Body of pancreas (tissue), 4 donors: ENCODE data around the gene CD244. TPM values are rescaled to one million over a fixed set of nuclear protein-coding genes. Genes with fewer than 3 reads are reported as not detected.
"Not testable (repeated sequence)": the region's sequence is repeated elsewhere in the genome, so short reads cannot be mapped to it uniquely, and the experiment has no call there.

ENCODE experiments used
- ATAC-seq: fragments of 150-250 bp; one replicate; pipeline ENCODE4 v1.9.1; 2016
- DNase-seq, 4 donors: peaks; one replicate each; pipeline ENCODE4 v3.0.0-alpha.2; 2019
- H3K27ac ChIP-seq, 4 donors: fragments of 200-600 bp; sonication (generic); 1 replicate in 3 of 4; 2 replicates in 1 of 4; pipeline versions ENCODE4 v1.5.1 to v1.6.1; 2016 to 2019; ENCODE audit warnings: mild to moderate bottlenecking in 1 of 4, mixed read lengths in 1 of 4, moderate library complexity in 1 of 4
- H3K27me3 ChIP-seq, 2 donors: fragments of 200-600 bp; sonication (generic); one replicate each; pipeline ENCODE4 v1.6.0; 2016; ENCODE audit warnings: mild to moderate bottlenecking in 1 of 2
- H3K36me3 ChIP-seq, 2 donors: fragments of 200-600 bp; sonication (generic); replicated peaks in 1 of 2; 2 replicates each; pipeline ENCODE4 v1.5.1; 2016; ENCODE audit warnings: low read depth in 2 of 2; ENCODE audit not compliant: insufficient read depth in 1 of 2
- H3K4me1 ChIP-seq: fragments of 200-600 bp; sonication (generic); one replicate; pipeline ENCODE4 v1.6.0; 2016
- H3K4me3 ChIP-seq, 2 donors: fragments of 200-600 bp; sonication (generic); 1 replicate in 1 of 2; 2 replicates in 1 of 2; pipeline ENCODE4 v1.5.1; 2016 to 2019
- H3K9me3 ChIP-seq, 3 donors: fragments of 200-600 bp; sonication (generic); 1 replicate in 2 of 3; 2 replicates in 1 of 3; pipeline ENCODE4 v1.5.1; 2016
- CTCF ChIP-seq, 7 experiments: fragments of 450-650 bp in 4 of 7; fragments of 200-600 bp in 3 of 7; sonication (generic) in 3 of 7; IDR thresholded peaks; one replicate each; pipeline ENCODE4 v1.5.1; 2016 to 2019; ENCODE audit warnings: antibody characterized with exemption in 7 of 7
- POLR2A ChIP-seq, 3 donors: fragments of 450-650 bp; IDR thresholded peaks; one replicate each; pipeline ENCODE4 v1.6.1; 2016; ENCODE audit warnings: antibody characterized with exemption in 3 of 3, mild to moderate bottlenecking in 2 of 3
- WGBS, 2 donors: methylation state at CpG; one replicate each; pipeline ENCODE4 v1.1.5; 2017; 5-methylcytosine and 5-hydroxymethylcytosine counted together
- intact Hi-C: fragments of 100-400 bp; cut with DNase I; formaldehyde crosslinking; loops from one replicate; pipeline ENCODE4 v1.15.1; 2023
- total RNA-seq, 2 donors: library from RNA; depleted of rRNA; stranded (reverse); fragments of >200 nt; gene quantifications; one replicate each; pipeline ENCODE4 v1.1.0, GENCODE V29; 2016

CD244 gene
- total RNA-seq, 2 donors from 2014 or later = 0.33 to 1.8 TPM

GRCh38 chr1:160794376-160794775 is 68.3 kb downstream of the CD244 start:
- Histone ChIP-seq H3K4me3 (no peak overlapping the region), H3K9me3 (no peaks in the 10 kb centered on the region), H3K4me1 (no peaks in the 10 kb centered on the region), H3K36me3 (no peaks in the 10 kb centered on the region), H3K27ac (no peak overlapping the region), H3K27me3 (no peaks in the 10 kb centered on the region)
- TF ChIP-seq POLR2A (IDR thresholded peaks at IDR 0.05) (no peak), CTCF (IDR thresholded peaks at IDR 0.05) (no peak)
- WGBS, 2 donors = 47% methylated on average over 3 of the region's 3 CpGs
- intact Hi-C loops = no loop called here
- ATAC-seq (no peak), DNase-seq (no peak)

- no peak for ATAC-seq
- no peak overlapping the region for H3K27ac ChIP-seq
These were observed 72.7 kb downstream of the CD244 start for GRCh38 chr1:160789702-160790611.

GRCh38 chr1:160789051-160789701 is 73.5 kb downstream of the CD244 start:
- no peak for ATAC-seq
- H3K4me3 ChIP-seq = no peak overlapping the region
- no peak overlapping the region for H3K27ac ChIP-seq
- no peak for DNase-seq
- TF ChIP-seq POLR2A (IDR thresholded peaks at IDR 0.05) (no peak), CTCF (IDR thresholded peaks at IDR 0.05) (no peak)
- intact Hi-C loops = no loop called here
- no peaks in the 10 kb centered on the region for H3K27me3 ChIP-seq
- H3K4me1 ChIP-seq = no peaks in the 10 kb centered on the region
- no peaks in the 10 kb centered on the region for H3K9me3 ChIP-seq
- H3K36me3 ChIP-seq = no peaks in the 10 kb centered on the region
- WGBS, 2 donors = 82 to 85% methylated on average over 2 to 11 of the region's 11 CpGs

More at GRCh38 chr1:160789702-160790611, 72.7 kb downstream of the CD244 start:
- peak in 1 of 4 donors; percentile 36 for DNase-seq
- no peak for TF ChIP-seq CTCF (IDR thresholded peaks at IDR 0.05)
- no peak for TF ChIP-seq POLR2A (IDR thresholded peaks at IDR 0.05)
- Histone ChIP-seq H3K4me1 (no peaks in the 10 kb centered on the region), H3K27me3 (no peaks in the 10 kb centered on the region), H3K4me3 (no peak overlapping the region), H3K9me3 (no peaks in the 10 kb centered on the region), H3K36me3 (no peaks in the 10 kb centered on the region)
- intact Hi-C loops = no loop called here
- WGBS, 2 donors = 71 to 74% methylated on average over 12 to 13 of the region's 13 CpGs

- H3K4me1 ChIP-seq = peaks cover 25% of the 10 kb centered on the region
- DNase-seq, ATAC-seq, intact Hi-C loops, H3K27me3 ChIP-seq, H3K36me3 ChIP-seq, H3K4me3 ChIP-seq, H3K27ac ChIP-seq, H3K9me3 ChIP-seq: not testable (repeated sequence)
- WGBS, 2 donors = 89 to 91% methylated on average over 15 to 23 of the region's 25 CpGs
These were observed 79.5 kb downstream of the CD244 start for GRCh38 chr1:160782988-160783765.
